ENCODE results near the gene SLC36A3.
A peak's percentile ranks its signal among the peaks of the same experiment; 100 is the strongest.
"Not testable (repeated sequence)": the region's sequence is repeated elsewhere in the genome, so short reads cannot be mapped to it uniquely, and the experiment has no call there.

The SLC36A3 gene

DNA sequence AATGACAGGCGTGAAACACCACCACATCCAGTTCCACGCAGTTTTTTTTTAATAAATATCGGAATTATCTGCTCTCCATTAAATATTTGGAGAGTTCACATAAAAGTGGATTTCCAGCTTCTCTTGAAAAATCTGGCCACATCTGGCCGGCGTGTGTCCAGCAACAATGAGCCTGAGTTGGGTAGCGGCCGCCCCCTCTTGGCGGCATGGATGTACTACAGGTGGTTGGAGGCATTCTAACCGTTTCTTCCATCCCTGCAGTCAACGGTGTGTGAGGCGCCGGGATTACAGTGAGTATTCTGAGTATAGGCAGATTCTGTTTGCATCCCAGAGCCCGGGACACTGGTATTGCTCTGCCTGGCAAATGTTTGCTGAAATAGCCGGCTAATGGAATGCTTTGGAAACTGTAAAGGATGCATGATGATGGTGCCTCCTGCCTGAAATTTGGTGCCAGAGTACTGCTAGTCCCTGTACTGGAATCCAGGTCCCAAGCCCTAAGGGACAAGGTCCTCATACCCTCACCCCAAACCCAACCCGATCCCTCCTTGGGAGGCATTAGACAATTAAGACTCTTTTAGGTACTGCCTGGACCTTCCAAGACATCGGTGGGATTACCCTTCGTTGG is 64.2 kb downstream of the SLC36A3 start:
- DNase-seq = peak in 32 of 56 donors; percentile 6 to 77 (median 23)

DNA sequence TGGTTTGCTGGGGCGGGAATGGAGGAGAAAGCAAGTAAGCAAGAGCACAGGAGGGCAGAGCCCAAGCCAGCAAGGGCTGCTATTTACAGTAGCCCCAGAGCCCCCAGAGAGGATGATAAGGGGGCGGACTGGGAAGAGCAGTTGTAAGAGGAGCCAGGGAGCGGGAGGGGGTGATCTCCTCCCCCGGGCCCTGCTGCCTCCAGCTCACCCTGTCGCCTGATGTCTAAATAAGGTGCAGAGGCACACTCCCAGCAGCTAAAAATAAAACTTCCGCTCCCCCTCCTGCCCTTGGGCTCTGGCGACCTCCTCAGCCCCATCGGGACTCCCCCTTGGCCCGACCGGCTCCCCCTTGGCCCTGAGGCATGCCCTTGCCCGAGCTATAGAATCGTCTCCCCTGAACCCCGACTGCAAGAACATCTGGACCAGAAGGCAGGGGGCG is 65.2 kb downstream of the SLC36A3 start:
- no peak for DNase-seq

DNA sequence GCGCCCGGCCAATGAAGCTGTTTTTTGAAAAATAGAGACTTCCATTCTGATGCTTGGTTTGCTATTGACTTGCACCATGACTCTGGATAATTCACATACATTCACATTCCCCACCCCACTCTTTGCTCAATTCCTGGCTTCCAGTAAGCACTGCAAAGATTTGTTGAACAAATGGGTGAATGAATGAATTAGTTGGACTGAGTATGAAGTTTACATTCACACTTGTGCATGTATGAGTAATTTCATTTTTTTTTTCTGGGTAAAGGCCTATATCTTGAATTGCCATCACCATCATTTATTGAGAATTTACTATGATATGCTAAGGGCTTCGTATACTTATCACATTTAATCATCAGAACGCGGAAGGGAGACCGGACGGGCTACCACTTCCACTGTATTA is 65.9 kb downstream of the SLC36A3 start:
- no peak for DNase-seq

DNA sequence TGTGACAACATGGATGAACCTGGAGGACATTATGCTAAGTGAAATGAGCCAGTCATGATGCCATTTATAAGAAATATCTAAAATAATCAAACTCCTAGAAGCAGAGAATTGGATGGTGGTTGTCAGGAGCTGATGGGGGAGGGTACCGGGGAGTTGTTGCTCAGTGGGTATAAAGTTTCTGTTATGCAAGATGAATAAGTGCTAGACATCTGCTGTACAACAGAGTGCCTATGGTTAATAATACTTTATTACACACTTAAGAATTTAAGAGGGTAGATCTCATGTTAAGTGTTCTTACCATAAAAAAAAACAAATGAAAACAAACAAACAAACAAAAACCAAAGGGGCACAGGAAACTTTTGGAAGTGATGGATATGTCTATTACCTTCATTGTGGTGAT is 66.7 kb downstream of the SLC36A3 start:
- no peak for DNase-seq

- DNase-seq = not testable (repeated sequence)
Measured at GRCh38 chr5:151235239-151235571, 68.4 kb downstream of the SLC36A3 start.

DNA sequence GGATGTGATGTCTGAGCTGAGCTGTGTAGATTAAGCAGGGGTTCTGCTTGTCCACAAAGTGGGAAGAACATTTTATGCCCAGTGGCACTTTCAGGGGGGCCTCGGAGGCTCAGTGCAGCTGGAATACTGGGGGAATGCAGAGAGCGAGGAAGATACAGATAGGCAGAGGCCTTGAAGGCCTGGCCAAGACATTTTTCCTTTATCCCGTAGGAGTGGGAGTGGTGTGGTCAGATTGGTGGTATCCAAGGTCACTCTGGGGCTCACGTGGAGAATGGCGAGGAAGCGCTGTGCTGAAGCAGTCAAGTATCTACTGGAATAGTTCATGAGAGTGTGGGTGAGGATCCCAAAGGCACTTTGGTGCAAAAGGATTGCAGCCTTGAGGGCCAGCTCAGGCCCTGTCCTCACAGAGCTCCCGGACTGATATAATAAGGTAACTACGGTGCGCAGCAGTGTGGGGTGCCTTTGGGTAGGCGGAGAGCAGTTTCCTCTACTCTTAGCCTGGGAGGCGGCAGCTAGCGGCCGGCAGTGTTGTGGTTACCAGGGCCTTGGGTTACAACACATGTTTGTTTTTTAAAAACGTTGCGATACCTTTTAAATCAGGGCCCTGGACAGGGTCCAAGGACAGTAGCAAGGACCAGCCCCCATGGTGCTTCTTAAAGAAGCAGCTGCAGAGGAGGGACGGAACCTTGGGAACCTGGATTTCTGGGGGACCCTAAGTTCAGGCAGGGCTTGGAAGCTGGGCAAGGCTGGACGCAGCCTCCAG is 68.9 kb downstream of the SLC36A3 start:
- DNase-seq = no peak

DNA sequence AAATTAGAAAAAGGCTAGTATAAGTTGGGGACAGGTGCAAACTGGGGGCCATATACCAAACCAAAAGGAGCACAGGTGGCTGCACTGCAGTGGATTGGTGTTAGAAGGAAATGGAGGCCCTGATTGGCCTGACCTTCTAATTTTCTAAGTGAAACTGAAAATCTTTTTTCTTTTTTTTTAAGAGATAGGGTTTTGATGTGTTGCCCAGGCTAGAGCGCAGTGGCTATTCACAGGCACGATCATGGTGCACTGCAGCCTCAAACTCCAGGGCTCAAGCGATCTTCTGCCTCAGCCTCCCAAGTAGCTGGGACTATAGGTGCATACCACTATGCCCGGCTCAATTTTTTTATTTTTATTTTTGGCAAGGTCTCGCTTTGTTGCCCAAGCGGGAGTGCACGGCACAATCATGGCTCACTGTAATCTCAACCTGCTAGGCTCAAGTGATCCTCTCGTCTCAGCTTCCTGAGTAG is 69.9 kb downstream of the SLC36A3 start:
- DNase-seq = no peak

DNA sequence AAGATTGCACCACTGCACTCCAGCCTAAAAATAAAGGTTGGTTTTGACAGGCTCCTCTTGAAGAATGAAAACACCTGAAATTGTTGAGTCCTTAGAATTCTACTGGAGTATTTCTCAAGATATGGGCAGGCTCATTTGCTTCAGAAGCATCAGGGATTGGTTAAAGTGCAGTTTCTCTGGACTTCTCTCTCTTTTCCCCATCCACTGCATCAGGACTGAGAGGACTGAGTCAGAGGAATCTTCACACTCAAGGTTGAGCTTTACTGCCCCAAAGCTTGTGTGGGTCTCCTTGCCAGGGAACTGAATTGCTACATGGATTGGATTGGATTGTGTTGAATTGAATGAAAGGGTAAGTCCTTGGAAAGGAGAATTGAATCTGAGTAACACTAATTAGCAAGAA is 72.2 kb downstream of the SLC36A3 start:
- DNase-seq = no peak

GRCh38 chr5:151230048-151230680 is 73.4 kb downstream of the SLC36A3 start:
- no peak for DNase-seq

GRCh38 chr5:151228986-151229385 is 74.6 kb downstream of the SLC36A3 start:
- DNase-seq = no peak

- no peak for DNase-seq
Measured at GRCh38 chr5:151227918-151228447, 75.6 kb downstream of the SLC36A3 start.
